H9 (cell line): Measurements from ENCODE around the gene GALNT17. TPM values are rescaled to one million over a fixed set of nuclear protein-coding genes. Genes with fewer than 3 reads are reported as not detected.
A peak's percentile ranks its signal among the peaks of the same experiment; 100 is the strongest.

ENCODE experiments used
- DNase-seq: peaks from one replicate; pipeline ENCODE4 v3.0.0-alpha.2; 2017
- H2AFZ ChIP-seq: one replicate; pipeline ENCODE4 v1.6.1; 2013; ENCODE audit warnings: mild to moderate bottlenecking, low read length, control low read depth, moderate library complexity
- H2AK5ac ChIP-seq: 2 replicates; pipeline ENCODE4 v1.6.1; 2013; ENCODE audit warnings: low read length, control low read depth, mixed read lengths; ENCODE audit not compliant: insufficient read length
- H2BK120ac ChIP-seq: one replicate; pipeline ENCODE4 v1.6.1; 2013; ENCODE audit warnings: low read depth, mild to moderate bottlenecking, low read length, control low read depth, inconsistent platforms; ENCODE audit not compliant: poor library complexity, severe bottlenecking
- H2BK12ac ChIP-seq: 2 replicates; pipeline ENCODE4 v1.6.1; 2013; ENCODE audit warnings: low read length, control low read depth, mixed read lengths, low read depth; ENCODE audit not compliant: insufficient read length
- H2BK15ac ChIP-seq: 2 replicates; pipeline ENCODE4 v1.6.1; 2013; ENCODE audit warnings: low read depth, low read length, control low read depth
- H2BK20ac ChIP-seq: one replicate; pipeline ENCODE4 v1.6.1; 2013; ENCODE audit warnings: low read depth, mild to moderate bottlenecking, low read length, control low read depth, inconsistent platforms; ENCODE audit not compliant: poor library complexity, severe bottlenecking
- H2BK5ac ChIP-seq: 2 replicates; pipeline ENCODE4 v1.6.1; 2013; ENCODE audit warnings: low read length, control low read depth, mixed read lengths; ENCODE audit not compliant: insufficient read length
- H3K14ac ChIP-seq: 2 replicates; pipeline ENCODE4 v1.6.1; 2013; ENCODE audit warnings: low read length, control low read depth; ENCODE audit not compliant: insufficient read depth
- H3K18ac ChIP-seq: 2 replicates; pipeline ENCODE4 v1.6.1; 2013; ENCODE audit warnings: low read depth, mild to moderate bottlenecking, mixed read lengths, low read length, control low read depth; ENCODE audit not compliant: insufficient read length
- H3K23ac ChIP-seq: 2 replicates; pipeline ENCODE4 v1.6.1; 2013; ENCODE audit warnings: low read length, control low read depth, mixed read lengths, low read depth; ENCODE audit not compliant: insufficient read length
- H3K23me2 ChIP-seq: 2 replicates; pipeline ENCODE4 v1.6.1; 2013; ENCODE audit warnings: low read depth, mild to moderate bottlenecking, mixed read lengths, low read length, control low read depth; ENCODE audit not compliant: insufficient read length, poor library complexity, severe bottlenecking
- H3K27ac ChIP-seq: 2 replicates; pipeline ENCODE4 v1.5.1; 2013; ENCODE audit warnings: low read length, control low read depth, mixed read lengths, low read depth; ENCODE audit not compliant: insufficient read length
- H3K27me3 ChIP-seq: 2 replicates; pipeline ENCODE4 v1.6.1; 2013; ENCODE audit warnings: low read length, control low read depth, inconsistent platforms; ENCODE audit not compliant: insufficient read depth
- H3K4ac ChIP-seq: 2 replicates; pipeline ENCODE4 v1.6.1; 2013; ENCODE audit warnings: low read depth, mild to moderate bottlenecking, control low read depth, inconsistent platforms, low read length, moderate library complexity
- H3K4me1 ChIP-seq: 2 replicates; pipeline ENCODE4 v1.6.1; 2013; ENCODE audit warnings: low read length, control low read depth, inconsistent platforms; ENCODE audit not compliant: insufficient read depth
- H3K4me2 ChIP-seq: 2 replicates; pipeline ENCODE4 v1.6.1; 2013; ENCODE audit warnings: low read length, control low read depth, mixed read lengths; ENCODE audit not compliant: insufficient read length, insufficient read depth
- H3K56ac ChIP-seq: 2 replicates; pipeline ENCODE4 v1.6.1; 2013; ENCODE audit warnings: low read depth, mild to moderate bottlenecking, mixed read lengths, low read length, control low read depth; ENCODE audit not compliant: insufficient read length
- H3K79me1 ChIP-seq: 2 replicates; pipeline ENCODE4 v1.6.1; 2013; ENCODE audit warnings: low read depth, mild to moderate bottlenecking, moderate library complexity, low read length, control low read depth, inconsistent platforms; ENCODE audit not compliant: insufficient read depth, poor library complexity, severe bottlenecking
- H3K79me2 ChIP-seq: 2 replicates; pipeline ENCODE4 v1.6.1; 2013; ENCODE audit warnings: low read length, control low read depth, inconsistent platforms; ENCODE audit not compliant: insufficient read depth
- H3K9ac ChIP-seq: 2 replicates; pipeline ENCODE4 v1.6.1; 2013; ENCODE audit warnings: low read length, control low read depth, mixed read lengths; ENCODE audit not compliant: insufficient read length; ENCODE audit errors: extremely low read depth
- H3K9me3 ChIP-seq: one replicate; pipeline ENCODE4 v1.6.1; 2013; ENCODE audit warnings: low read depth, low read length, inconsistent platforms; ENCODE audit not compliant: control insufficient read depth
- H3T11ph ChIP-seq: one replicate; pipeline ENCODE4 v1.6.1; 2013; ENCODE audit warnings: mild to moderate bottlenecking, low read length, control low read depth, inconsistent platforms
- H4K20me1 ChIP-seq: one replicate; pipeline ENCODE4 v1.6.1; 2013; ENCODE audit not compliant: control insufficient read depth, insufficient read length, insufficient read depth
- H4K5ac ChIP-seq: 2 replicates; pipeline ENCODE4 v1.6.1; 2013; ENCODE audit warnings: low read depth, mild to moderate bottlenecking, mixed read lengths, low read length, control low read depth; ENCODE audit not compliant: insufficient read length
- H4K8ac ChIP-seq: replicated peaks from 2 replicates; pipeline ENCODE4 v1.6.1; 2013; ENCODE audit warnings: low read length, control low read depth, mixed read lengths, low read depth; ENCODE audit not compliant: insufficient read length
- H4K91ac ChIP-seq: 2 replicates; pipeline ENCODE4 v1.6.1; 2013; ENCODE audit warnings: low read depth, mild to moderate bottlenecking, moderate library complexity, mixed read lengths, low read length, control low read depth; ENCODE audit not compliant: insufficient read length
- H3K27ac Mint-ChIP-seq, 3 experiments: 2 replicates in 2 of 3; 3 replicates in 1 of 3; pipeline ENCODE4 v1.8.0; 2020 to 2021; ENCODE audit warnings: mixed read lengths in 3 of 3, mild to moderate bottlenecking in 1 of 3, moderate library complexity in 1 of 3
- H3K27me3 Mint-ChIP-seq: 2 replicates; pipeline ENCODE4 v1.8.0; 2021; ENCODE audit warnings: low read depth, mild to moderate bottlenecking, moderate library complexity, mixed read lengths
- H3K36me3 Mint-ChIP-seq, 3 experiments: 2 replicates in 2 of 3; 3 replicates in 1 of 3; pipeline ENCODE4 v1.8.0; 2020 to 2021; ENCODE audit warnings: low read depth in 3 of 3, mixed read lengths in 3 of 3; ENCODE audit not compliant: insufficient read depth in 1 of 3
- H3K4me1 Mint-ChIP-seq, 2 experiments: 2 replicates each; pipeline ENCODE4 v1.8.0; 2020; ENCODE audit warnings: mixed read lengths in 2 of 2
- H3K4me3 Mint-ChIP-seq, 2 experiments: 2 replicates in 1 of 2; 3 replicates in 1 of 2; pipeline ENCODE4 v1.8.0; 2020 to 2021; ENCODE audit warnings: mild to moderate bottlenecking in 2 of 2, mixed read lengths in 2 of 2, moderate library complexity in 1 of 2
- H3K9me3 Mint-ChIP-seq, 2 experiments: 2 replicates in 1 of 2; 3 replicates in 1 of 2; pipeline ENCODE4 v1.8.0; 2020; ENCODE audit warnings: mild to moderate bottlenecking in 2 of 2, mixed read lengths in 2 of 2, moderate library complexity in 1 of 2
- WGBS: extraction: QIAGEN DNeasy Blood & Tissue Kit; methylation state at CpG from one replicate; pipeline ENCODE4 v1.1.7; 2013; ENCODE audit warnings: missing lambda C conversion rate, low lambda C conversion rate, mixed read lengths; ENCODE audit not compliant: insufficient read length; ENCODE audit errors: extremely low coverage; 5-methylcytosine and 5-hydroxymethylcytosine counted together
- total RNA-seq: library from RNA; stranded (reverse); gene quantifications from 2 replicates; pipeline ENCODE4 v1.2.1, GENCODE V29; 2021
- TF ChIP-seq, protein P1 (sequence below): fragments of 200-600 bp; sonication (generic); conservative IDR thresholded peaks from 3 replicates; pipeline ENCODE4 v1.8.0; 2021; ENCODE audit warnings: antibody characterized with exemption, mild to moderate bottlenecking

GALNT17 gene
- total RNA-seq, 1 experiment from 2014 or later: 43.2 TPM

DNA sequence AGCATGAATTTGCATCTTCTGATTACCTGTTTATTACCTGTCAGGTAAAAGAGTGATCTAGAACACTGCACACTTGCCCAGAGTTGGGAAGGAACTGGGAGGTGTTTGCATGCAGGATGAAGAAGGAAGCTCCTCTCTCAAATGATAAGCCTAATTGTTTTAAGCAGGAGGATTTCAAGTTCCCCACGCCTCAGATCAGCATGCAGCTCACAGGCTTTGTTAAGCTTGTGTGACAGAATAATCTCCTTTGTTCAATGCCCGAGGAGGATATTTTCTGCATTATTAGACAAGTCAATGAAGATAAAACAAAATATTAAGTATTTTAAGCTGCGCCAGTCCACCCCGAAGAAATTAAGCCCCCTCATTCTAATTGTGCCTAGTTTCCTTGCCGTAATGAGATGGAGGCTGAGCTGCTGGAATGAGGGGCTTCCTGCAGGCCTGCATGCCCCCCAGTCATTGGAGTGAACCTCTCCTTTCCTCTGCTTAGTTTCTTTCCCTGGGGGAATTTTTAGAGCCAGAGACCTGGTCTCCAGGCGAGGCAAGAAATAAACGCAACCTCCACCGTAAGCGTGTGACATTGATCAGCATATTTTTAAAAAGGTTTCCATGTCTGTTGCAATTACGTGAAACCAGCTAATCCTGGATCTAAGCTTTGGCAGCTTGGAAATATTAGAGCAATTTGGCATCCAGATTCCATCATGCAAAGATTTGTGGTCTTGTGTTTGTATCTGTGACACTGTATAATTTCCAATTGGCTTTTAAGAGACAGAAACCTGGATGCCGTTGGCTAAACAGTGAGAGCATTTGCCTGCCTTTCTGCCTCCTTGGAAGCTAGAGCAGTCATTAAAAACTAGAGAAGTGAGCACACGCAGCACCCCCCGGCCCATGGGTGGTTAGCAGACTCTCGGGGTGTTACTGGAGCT, 376.0 kb downstream of the GALNT17 start:
- Histone ChIP-seq H3K14ac (no peak overlapping the region), H4K91ac (no peak overlapping the region), H2BK20ac (no peak overlapping the region), H2BK120ac (no peak overlapping the region), H2AK5ac (no peak overlapping the region), H3K4me2 (no peak overlapping the region), H2BK12ac (no peak overlapping the region), H3K27me3 (no peaks in the 10 kb centered on the region), H3K27ac (no peak overlapping the region), H3K23me2 (no peaks in the 10 kb centered on the region), H3K23ac (no peak overlapping the region), H2AFZ (no peak overlapping the region), H3K4me1 (peaks cover 3% of the 10 kb centered on the region; the same call in 1 of the 2 replicates), H3K4ac (no peak overlapping the region), H3T11ph (no peak overlapping the region), H4K20me1 (no peaks in the 10 kb centered on the region), H3K9ac (no peak overlapping the region), H2BK5ac (no peak overlapping the region), H4K5ac (no peak overlapping the region), H3K79me1 (no peaks in the 10 kb centered on the region), H4K8ac (no peak overlapping the region), H2BK15ac (no peak overlapping the region), H3K79me2 (no peaks in the 10 kb centered on the region), H3K56ac (no peak overlapping the region), H3K18ac (no peak overlapping the region), H3K9me3 (no peaks in the 10 kb centered on the region)
- Mint-ChIP-seq H3K4me1 (peaks cover 26 to 32% of the 10 kb centered on the region in 2 experiments), H3K36me3 (peaks cover 8 to 31% (median 11%) of the 10 kb centered on the region in 3 experiments), H3K9me3 (no peaks in the 10 kb centered on the region; a peak in 3 of 5 replicates), H3K27ac (peak overlapping the region; percentile 88 to 91 (median 89); a peak in 6 of 7 replicates), H3K4me3 (no peak overlapping the region), H3K27me3 (no peaks in the 10 kb centered on the region)
- no CpG with 5 or more reads among the region's 14 CpGs for WGBS
- DNase-seq: no peak
- TF ChIP-seq, protein P1, sequence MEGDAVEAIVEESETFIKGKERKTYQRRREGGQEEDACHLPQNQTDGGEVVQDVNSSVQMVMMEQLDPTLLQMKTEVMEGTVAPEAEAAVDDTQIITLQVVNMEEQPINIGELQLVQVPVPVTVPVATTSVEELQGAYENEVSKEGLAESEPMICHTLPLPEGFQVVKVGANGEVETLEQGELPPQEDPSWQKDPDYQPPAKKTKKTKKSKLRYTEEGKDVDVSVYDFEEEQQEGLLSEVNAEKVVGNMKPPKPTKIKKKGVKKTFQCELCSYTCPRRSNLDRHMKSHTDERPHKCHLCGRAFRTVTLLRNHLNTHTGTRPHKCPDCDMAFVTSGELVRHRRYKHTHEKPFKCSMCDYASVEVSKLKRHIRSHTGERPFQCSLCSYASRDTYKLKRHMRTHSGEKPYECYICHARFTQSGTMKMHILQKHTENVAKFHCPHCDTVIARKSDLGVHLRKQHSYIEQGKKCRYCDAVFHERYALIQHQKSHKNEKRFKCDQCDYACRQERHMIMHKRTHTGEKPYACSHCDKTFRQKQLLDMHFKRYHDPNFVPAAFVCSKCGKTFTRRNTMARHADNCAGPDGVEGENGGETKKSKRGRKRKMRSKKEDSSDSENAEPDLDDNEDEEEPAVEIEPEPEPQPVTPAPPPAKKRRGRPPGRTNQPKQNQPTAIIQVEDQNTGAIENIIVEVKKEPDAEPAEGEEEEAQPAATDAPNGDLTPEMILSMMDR: no peak
